H1 (cell line): ENCODE results near the gene ADNP2. TPM values are rescaled to one million over a fixed set of nuclear protein-coding genes. Genes with fewer than 3 reads are reported as not detected.
A peak's percentile ranks its signal among the peaks of the same experiment; 100 is the strongest.

ENCODE experiments used
- CTCF ChIA-PET: fragments of 300-600 bp; sonication (Branson Sonifier 250); formaldehyde crosslinking; loops from one replicate; lab custom pipeline; 2021; ENCODE audit not compliant: partially characterized antibody; lab: Charles Lee
- POLR2A ChIA-PET: fragments of 300-600 bp; sonication (Branson Sonifier 250); formaldehyde crosslinking; loops from one replicate; lab custom pipeline; 2021; ENCODE audit warnings: inconsistent platforms; ENCODE audit not compliant: partially characterized antibody; lab: Charles Lee
- DNase-seq, 2 experiments: peaks; one replicate each; pipeline versions ENCODE4 v3.0.0 to v3.0.0-alpha.2; 2010 to 2022; ENCODE audit warnings: low spot score in 2 of 2, low read depth in 1 of 2, mixed read lengths in 1 of 2
- FAIRE-seq: peaks from 2 replicates; lab custom pipeline; 2011; peaks lifted over from hg19 to GRCh38; lab: Jason Lieb, UNC
- H2AFZ ChIP-seq: 2 replicates; pipeline ENCODE4 v1.8.1; 2012; ENCODE audit warnings: low read length, inconsistent platforms
- H2AK5ac ChIP-seq: 2 replicates; pipeline ENCODE4 v1.6.1; 2013; ENCODE audit warnings: low read depth, low read length
- H2BK120ac ChIP-seq: replicated peaks from 2 replicates; pipeline ENCODE3; 2013; ENCODE audit warnings: low read depth, low read length, inconsistent platforms
- H2BK12ac ChIP-seq: 2 replicates; pipeline ENCODE4 v1.6.1; 2013; ENCODE audit warnings: low read depth, low read length
- H2BK15ac ChIP-seq: 2 replicates; pipeline ENCODE4 v1.6.1; 2013; ENCODE audit warnings: low read length
- H2BK20ac ChIP-seq: 2 replicates; pipeline ENCODE4 v1.6.1; 2013; ENCODE audit warnings: low read length
- H2BK5ac ChIP-seq: 2 replicates; pipeline ENCODE4 v1.6.1; 2013; ENCODE audit warnings: low read depth, low read length
- H3K14ac ChIP-seq: 2 replicates; pipeline ENCODE4 v1.6.1; 2013; ENCODE audit warnings: inconsistent platforms; ENCODE audit not compliant: insufficient read length
- H3K18ac ChIP-seq: 2 replicates; pipeline ENCODE4 v1.6.1; 2013; ENCODE audit warnings: low read length; ENCODE audit errors: extremely low read depth
- H3K23ac ChIP-seq: 2 replicates; pipeline ENCODE4 v1.6.1; 2013; ENCODE audit warnings: inconsistent platforms; ENCODE audit not compliant: insufficient read length
- H3K23me2 ChIP-seq: 2 replicates; pipeline ENCODE4 v1.6.1; 2013; ENCODE audit warnings: low read depth, low read length
- H3K27ac ChIP-seq: 2 replicates; pipeline ENCODE4 v1.6.1; 2011; ENCODE audit warnings: low read depth, low read length, inconsistent platforms
- H3K27me3 ChIP-seq, 4 experiments: replicated peaks in 1 of 4; 1 replicate in 1 of 4; 2 replicates in 3 of 4; pipeline versions ENCODE4 v1.6.1 to v1.8.1; 2011 to 2013; ENCODE audit warnings: low read length in 3 of 4, mild to moderate bottlenecking in 3 of 4, inconsistent platforms in 2 of 4, mixed read lengths in 2 of 4, moderate library complexity in 1 of 4; ENCODE audit not compliant: control insufficient read depth in 3 of 4, insufficient read depth in 3 of 4; ENCODE audit errors: extremely low read depth in 1 of 4
- H3K36me3 ChIP-seq, 4 experiments: 2 replicates each; pipeline versions ENCODE4 v1.6.1 to v1.8.1; 2011 to 2013; ENCODE audit warnings: mild to moderate bottlenecking in 4 of 4, low read length in 3 of 4, moderate library complexity in 2 of 4, control low read depth in 1 of 4, inconsistent platforms in 1 of 4; ENCODE audit not compliant: insufficient read depth in 4 of 4, control insufficient read depth in 2 of 4
- H3K4ac ChIP-seq: replicated peaks from 2 replicates; pipeline ENCODE3; 2013; ENCODE audit warnings: low read length, low read depth, mixed read lengths, inconsistent platforms; ENCODE audit not compliant: insufficient read length
- H3K4me1 ChIP-seq, 4 experiments: replicated peaks in 1 of 4; 1 replicate in 1 of 4; 2 replicates in 3 of 4; pipeline versions ENCODE4 v1.6.1 to v1.8.1; 2011 to 2013; ENCODE audit warnings: low read length in 3 of 4, inconsistent platforms in 2 of 4, mixed read lengths in 1 of 4; ENCODE audit not compliant: insufficient read depth in 4 of 4, control insufficient read depth in 3 of 4
- H3K4me2 ChIP-seq, 2 experiments: 2 replicates each; pipeline versions ENCODE4 v1.6.1 to v1.8.1; 2011 to 2013; ENCODE audit warnings: low read depth in 2 of 2, low read length in 2 of 2, control low read depth in 1 of 2, inconsistent platforms in 1 of 2, mild to moderate bottlenecking in 1 of 2; ENCODE audit not compliant: insufficient read depth in 1 of 2
- H3K4me3 ChIP-seq, 4 experiments: fragments of 200-600, 300-600 bp in 1 of 4; sonication (generic), shearing (Covaris generic), sonication (Bioruptor Twin) in 1 of 4; 2 replicates each; pipeline versions ENCODE4 v1.5.1 to v1.8.1; 2011 to 2016; ENCODE audit warnings: low read length in 4 of 4, low read depth in 3 of 4, control low read depth in 2 of 4, inconsistent platforms in 2 of 4, mild to moderate bottlenecking in 2 of 4, mixed read lengths in 1 of 4, moderate library complexity in 1 of 4; ENCODE audit not compliant: insufficient read depth in 2 of 4; ENCODE audit errors: extremely low read depth in 1 of 4
- H3K56ac ChIP-seq: replicated peaks from 2 replicates; pipeline ENCODE3; 2013; ENCODE audit warnings: low read depth, mild to moderate bottlenecking, mixed read lengths, low read length, inconsistent platforms; ENCODE audit not compliant: insufficient read length
- H3K79me1 ChIP-seq: 2 replicates; pipeline ENCODE4 v1.6.1; 2013; ENCODE audit warnings: low read depth, low read length, control low read depth
- H3K79me2 ChIP-seq, 2 experiments: 2 replicates each; pipeline versions ENCODE4 v1.6.1 to v1.8.1; 2012 to 2013; ENCODE audit warnings: low read length in 2 of 2, mild to moderate bottlenecking in 2 of 2, inconsistent platforms in 1 of 2; ENCODE audit not compliant: insufficient read depth in 2 of 2, control insufficient read depth in 1 of 2
- H3K9ac ChIP-seq, 4 experiments: replicated peaks in 1 of 4; 1 replicate in 1 of 4; 2 replicates in 3 of 4; pipeline versions ENCODE4 v1.6.1 to v1.8.1; 2011 to 2013; ENCODE audit warnings: low read depth in 3 of 4, low read length in 3 of 4, control low read depth in 2 of 4, mild to moderate bottlenecking in 2 of 4, moderate library complexity in 2 of 4, inconsistent platforms in 1 of 4; ENCODE audit errors: extremely low read depth in 1 of 4
- H3K9me3 ChIP-seq, 2 experiments: 2 replicates each; pipeline versions ENCODE4 v1.6.1 to v1.8.1; 2012 to 2013; ENCODE audit warnings: mild to moderate bottlenecking in 2 of 2, moderate library complexity in 2 of 2, control low read depth in 1 of 2, inconsistent platforms in 1 of 2, low read depth in 1 of 2, low read length in 1 of 2, mixed read lengths in 1 of 2; ENCODE audit not compliant: insufficient read depth in 2 of 2
- H4K20me1 ChIP-seq, 2 experiments: replicated peaks in 1 of 2; 2 replicates each; pipeline versions ENCODE3 to v1.8.1; 2011 to 2013; ENCODE audit warnings: inconsistent platforms in 2 of 2, low read length in 2 of 2, mild to moderate bottlenecking in 1 of 2; ENCODE audit not compliant: insufficient read depth in 2 of 2, control insufficient read depth in 1 of 2
- H4K5ac ChIP-seq: 2 replicates; pipeline ENCODE4 v1.6.1; 2013; ENCODE audit warnings: low read length, low read depth, mixed read lengths, inconsistent platforms; ENCODE audit not compliant: insufficient read length
- H4K8ac ChIP-seq: 2 replicates; pipeline ENCODE4 v1.8.0; 2013; ENCODE audit warnings: mild to moderate bottlenecking, moderate library complexity, low read length, inconsistent platforms; ENCODE audit not compliant: insufficient read depth; ENCODE audit errors: extremely low read depth
- H4K91ac ChIP-seq: replicated peaks from 2 replicates; pipeline ENCODE3; 2013; ENCODE audit warnings: low read length, mixed read lengths, inconsistent platforms; ENCODE audit not compliant: insufficient read length
- KDM1A ChIP-seq: fragments of 200-600, 300-600 bp; sonication (generic); IDR thresholded peaks from 2 replicates; pipeline ENCODE4 v1.7.1; 2016; ENCODE audit warnings: mild to moderate bottlenecking, low read length, borderline replicate concordance
- RAD21 ChIP-seq, 2 experiments: IDR thresholded peaks in 1 of 2; conservative IDR thresholded peaks in 1 of 2; 2 replicates each; pipeline ENCODE4 v1.6.1; 2011; ENCODE audit warnings: low read depth in 2 of 2, low read length in 2 of 2, improper control_type of control experiment in 1 of 2, inconsistent platforms in 1 of 2, mild to moderate bottlenecking in 1 of 2, moderate library complexity in 1 of 2
- SRF ChIP-seq: IDR thresholded peaks from 2 replicates; pipeline ENCODE4 v1.6.1; 2011; ENCODE audit warnings: mild to moderate bottlenecking, low read depth, low read length, moderate library complexity
- WGBS, 2 experiments: shearing (Covaris generic) in 1 of 2; methylation state at CpG; one replicate each; pipeline versions ENCODE4 v1.1.6 to v1.1.7; 2013 to 2015; ENCODE audit warnings: low lambda C conversion rate in 2 of 2, mixed read lengths in 2 of 2, inconsistent platforms in 1 of 2, low coverage in 1 of 2, missing lambda C conversion rate in 1 of 2; ENCODE audit not compliant: insufficient replicate concordance in 2 of 2, insufficient coverage in 1 of 2, insufficient read length in 1 of 2; ENCODE audit errors: extremely low coverage in 1 of 2, missing lambda C conversion rate in 1 of 2; 5-methylcytosine and 5-hydroxymethylcytosine counted together
- polyA plus RNA-seq, 7 experiments: library from polyadenylated mRNA; depleted of rRNA in 3 of 7; stranded (reverse) in 5 of 7; unstranded in 2 of 7; fragments of >200 nt in 5 of 7; fragments of 200-250 nt in 2 of 7; gene quantifications; 1 replicate in 5 of 7; 2 replicates in 1 of 7; 4 replicates in 1 of 7; pipeline versions ENCODE4 v1.2.1 to v1.2.3, GENCODE V29; 2011 to 2013; ENCODE audit warnings: missing spikeins in 2 of 7, mixed read lengths in 2 of 7
- total RNA-seq: library from RNA; stranded (reverse); fragmentation: NEBNext Ultra II Directional; extraction: Animal tissue kit (Norgen Biotek cat#: 25700); gene quantifications from 2 replicates; pipeline ENCODE4 v1.2.1, GENCODE V29; 2021
- TF ChIP-seq, protein P1 (sequence below), 3 experiments: IDR thresholded peaks; 1 replicate in 2 of 3; 2 replicates in 1 of 3; pipeline versions ENCODE4 v1.5.1 to v1.6.1; 2011; ENCODE audit warnings: low read length in 3 of 3, mild to moderate bottlenecking in 3 of 3, inconsistent platforms in 2 of 3, low read depth in 1 of 3, moderate library complexity in 1 of 3; ENCODE audit not compliant: insufficient read depth in 1 of 3; ENCODE audit errors: control extremely low read depth in 1 of 3

ADNP2 gene
- total and polyA plus RNA-seq, 2 of the 8 experiments (the other 6 are each of a cell fraction or from before 2014, with no cell fraction given): 25.1 to 61.6 TPM

DNA sequence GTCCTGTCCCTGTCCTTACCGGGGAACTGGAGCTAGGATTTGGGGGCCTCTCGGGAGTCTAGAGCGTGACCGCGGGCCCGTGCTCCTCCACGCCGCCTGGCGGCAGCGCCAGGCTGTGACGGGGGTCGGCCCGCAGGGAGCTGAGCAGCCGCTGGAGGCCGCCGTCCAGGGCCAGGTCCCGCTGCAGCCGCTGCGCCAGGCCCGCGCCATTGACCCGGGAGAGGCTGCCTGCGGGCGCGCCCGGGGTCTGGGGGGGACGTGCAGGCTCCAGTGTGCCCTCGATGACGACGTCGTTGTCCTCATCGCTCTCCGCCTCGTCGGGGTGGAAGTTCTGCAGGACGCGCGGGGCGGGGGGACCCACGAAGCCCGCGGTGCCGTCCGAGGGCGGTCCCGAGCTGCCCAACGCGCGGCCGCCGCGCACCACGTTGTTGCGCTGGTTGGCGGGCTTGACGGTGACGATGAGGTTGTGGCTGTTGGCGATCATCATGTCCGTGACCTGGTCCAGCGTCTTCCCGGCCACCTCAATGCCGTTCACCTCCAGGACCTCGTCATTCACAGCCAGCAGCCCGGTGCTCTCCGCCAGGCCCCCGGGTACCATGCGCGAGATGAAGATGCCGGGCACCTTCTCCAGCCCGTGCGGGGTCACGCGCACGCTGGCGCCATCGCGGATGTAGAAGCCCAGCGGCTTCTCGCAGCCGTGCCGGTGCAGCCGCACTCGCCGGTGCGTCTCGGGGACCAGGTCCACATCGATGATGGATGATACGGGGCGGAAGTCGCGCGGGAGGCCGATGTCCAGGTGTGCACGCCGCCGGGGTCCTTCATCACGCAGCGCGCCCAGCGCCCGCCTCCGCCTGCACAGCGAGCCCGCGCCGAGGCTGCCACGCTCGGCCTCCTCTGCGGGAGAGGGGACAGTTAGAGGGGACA is 50.9 kb downstream of the ADNP2 start:
- H3K23me2 ChIP-seq: no peaks in the 10 kb centered on the region
- peaks cover 0 to 9% (median 0%) of the 10 kb centered on the region in 4 experiments; a peak in 3 of 8 replicates for H3K36me3 ChIP-seq
- H4K8ac ChIP-seq: 0 out of 2 replicates have a peak overlapping the region, but pooled peaks have one; percentile 14
- no peak overlapping the region for H4K91ac ChIP-seq
- no peaks in the 10 kb centered on the region; a peak in 1 of 4 replicates for H3K9me3 ChIP-seq
- no peaks in the 10 kb centered on the region for H3K27me3 ChIP-seq
- 88% methylated on average over 86 of the region's 109 CpGs; no CpG with 5 or more reads in 1 of the 2 experiments for WGBS, 2 experiments
- no peak overlapping the region for H3K4ac ChIP-seq
- DNase-seq: peak; percentile 39 to 65
- no peak overlapping the region for H2AK5ac ChIP-seq
- H3K56ac ChIP-seq: no peak overlapping the region
- no peak overlapping the region for H3K27ac ChIP-seq
- peaks cover 0 to 8% of the 10 kb centered on the region in 2 experiments for H4K20me1 ChIP-seq
- H3K4me1 ChIP-seq: no peaks in the 10 kb centered on the region
- H3K14ac ChIP-seq: no peak overlapping the region
- no peak overlapping the region for H3K23ac ChIP-seq
- no peak overlapping the region for H4K5ac ChIP-seq
- H2BK15ac ChIP-seq: no peak overlapping the region
- FAIRE-seq: no peak
- H2BK12ac ChIP-seq: no peak overlapping the region
- CTCF ChIA-PET: interaction anchor here (0.5 to 10.1 kb wide), 21 partner anchors 12 to 286 kb away, joined by 3 to 124 read pairs (median 4); partner anchors contain the start of gene PARD6G
- no peak overlapping the region for H2BK5ac ChIP-seq
- no peaks in the 10 kb centered on the region for H3K79me2 ChIP-seq
- no peak overlapping the region for H3K9ac ChIP-seq
- no peak overlapping the region for H2BK20ac ChIP-seq
- H3K4me2 ChIP-seq: peak overlapping the region in 1 of 2 experiments; percentile 41; a peak in 2 of 4 replicates
- TF ChIP-seq, protein P1, sequence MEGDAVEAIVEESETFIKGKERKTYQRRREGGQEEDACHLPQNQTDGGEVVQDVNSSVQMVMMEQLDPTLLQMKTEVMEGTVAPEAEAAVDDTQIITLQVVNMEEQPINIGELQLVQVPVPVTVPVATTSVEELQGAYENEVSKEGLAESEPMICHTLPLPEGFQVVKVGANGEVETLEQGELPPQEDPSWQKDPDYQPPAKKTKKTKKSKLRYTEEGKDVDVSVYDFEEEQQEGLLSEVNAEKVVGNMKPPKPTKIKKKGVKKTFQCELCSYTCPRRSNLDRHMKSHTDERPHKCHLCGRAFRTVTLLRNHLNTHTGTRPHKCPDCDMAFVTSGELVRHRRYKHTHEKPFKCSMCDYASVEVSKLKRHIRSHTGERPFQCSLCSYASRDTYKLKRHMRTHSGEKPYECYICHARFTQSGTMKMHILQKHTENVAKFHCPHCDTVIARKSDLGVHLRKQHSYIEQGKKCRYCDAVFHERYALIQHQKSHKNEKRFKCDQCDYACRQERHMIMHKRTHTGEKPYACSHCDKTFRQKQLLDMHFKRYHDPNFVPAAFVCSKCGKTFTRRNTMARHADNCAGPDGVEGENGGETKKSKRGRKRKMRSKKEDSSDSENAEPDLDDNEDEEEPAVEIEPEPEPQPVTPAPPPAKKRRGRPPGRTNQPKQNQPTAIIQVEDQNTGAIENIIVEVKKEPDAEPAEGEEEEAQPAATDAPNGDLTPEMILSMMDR (IDR thresholded peaks at IDR 0.05; ENCODE audit: control extremely low read depth in 1 of 3, insufficient read depth in 1 of 3, low read depth in 1 of 3, low read length in 3 of 3): peak; percentile 53 to 95 (median 62)
- TF ChIP-seq KDM1A: no peak
- TF ChIP-seq SRF: no peak
- TF ChIP-seq RAD21 (IDR thresholded peaks at IDR 0.05 in 1 of 2, conservative IDR thresholded peaks at IDR 0.05 in 1 of 2; ENCODE audit: low read depth in 2 of 2, low read length in 2 of 2): peak; percentile 4 to 55; a peak in 3 of 4 replicates
- TF ChIP-seq, all 59 proteins: peak for 2
- Histone ChIP-seq H2AFZ (no peak overlapping the region), H3K4me3 (no peak overlapping the region), H3K18ac (no peak overlapping the region), H2BK120ac (no peak overlapping the region), H3K79me1 (no peaks in the 10 kb centered on the region; the same call in 1 of the 2 replicates)
- POLR2A ChIA-PET: interaction anchor here (0.9 to 1.3 kb wide), 4 partner anchors 12 to 39 kb away, joined by 3 read pairs; no protein-coding TSS in a partner anchor
